Breast epithelium (tissue), 4 donors: ENCODE measurements around the gene OR1I1. TPM values are rescaled to one million over a fixed set of nuclear protein-coding genes. Genes with fewer than 3 reads are reported as not detected.

Experiments
- DNase-seq, 2 donors: peaks; one replicate each; pipeline ENCODE4 v3.0.0-alpha.2; 2019; ENCODE audit warnings: low spot score in 2 of 2
- H3K27ac ChIP-seq, 2 donors: fragments of 200-600 bp; sonication (generic) in 1 of 2; one replicate each; pipeline ENCODE4 v1.5.1; 2016 to 2019; ENCODE audit warnings: mild to moderate bottlenecking in 1 of 2
- H3K27me3 ChIP-seq, 2 donors: fragments of 200-600 bp; sonication (generic) in 1 of 2; one replicate each; pipeline versions ENCODE4 v1.5.1 to v1.6.0; 2017 to 2019; ENCODE audit warnings: control low read depth in 1 of 2, mild to moderate bottlenecking in 1 of 2
- H3K36me3 ChIP-seq: fragments of 200-600 bp; one replicate; pipeline ENCODE4 v1.5.1; 2019
- H3K4me1 ChIP-seq, 2 donors: fragments of 200-600 bp; sonication (generic); one replicate each; pipeline ENCODE4 v1.5.1; 2016 to 2019; ENCODE audit warnings: control low read depth in 1 of 2
- H3K4me3 ChIP-seq, 3 donors: fragments of 200-600 bp; sonication (generic); 1 replicate in 2 of 3; 2 replicates in 1 of 3; pipeline ENCODE4 v1.5.1; 2016 to 2019; ENCODE audit warnings: mild to moderate bottlenecking in 3 of 3, moderate library complexity in 2 of 3
- H3K9me3 ChIP-seq, 2 donors: fragments of 200-600 bp; sonication (generic) in 1 of 2; one replicate each; pipeline ENCODE4 v1.5.1; 2016 to 2019; ENCODE audit warnings: control low read depth in 1 of 2
- POLR2A ChIP-seq: fragments of 450-650 bp; IDR thresholded peaks from one replicate; pipeline ENCODE4 v1.6.1; 2016; ENCODE audit warnings: antibody characterized with exemption, mild to moderate bottlenecking, moderate library complexity
- POLR2AphosphoS5 ChIP-seq, 3 donors: sonication (generic); formaldehyde crosslinking; IDR thresholded peaks; one replicate each; pipeline ENCODE4 v1.6.1; 2017; ENCODE audit warnings: antibody characterized with exemption in 3 of 3
- intact Hi-C: fragments of 100-400 bp; cut with DNase I; formaldehyde crosslinking; loops from one replicate; pipeline ENCODE4 v1.15.1; 2023; ENCODE audit warnings: low total_unique reads
- total RNA-seq, 3 donors: library from RNA; depleted of rRNA; stranded (reverse); fragments of >200 nt; gene quantifications; one replicate each; pipeline ENCODE4 v1.1.0, GENCODE V29; 2016
- TF ChIP-seq, protein P1 (sequence below), 3 donors: fragments of 450-650 bp; IDR thresholded peaks; one replicate each; pipeline ENCODE4 v1.5.1; 2016 to 2017; ENCODE audit warnings: antibody characterized with exemption in 3 of 3, mild to moderate bottlenecking in 3 of 3, moderate library complexity in 3 of 3

Gene OR1I1
- total RNA-seq, 3 donors from 2014 or later = not detected

DNA sequence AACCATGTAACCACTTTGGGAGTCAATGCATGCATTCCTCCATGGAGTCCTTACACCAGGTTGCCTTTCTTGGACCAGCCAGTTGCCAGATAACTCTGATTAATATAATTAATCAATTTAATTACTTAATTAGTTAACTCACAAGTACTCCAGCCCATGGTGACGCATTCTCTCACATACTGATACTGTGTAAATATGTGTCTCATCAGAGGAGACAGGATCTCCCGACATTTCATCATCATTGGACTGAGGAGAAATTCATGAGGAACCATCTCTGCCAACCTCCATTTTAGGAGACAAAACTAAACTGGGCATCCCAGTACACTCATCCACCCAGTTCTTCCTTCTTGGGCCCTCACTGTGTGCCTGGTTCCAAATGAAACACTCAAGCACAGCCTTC is 39.2 kb upstream of the OR1I1 start:
- no peak for DNase-seq
- Histone ChIP-seq H3K27ac (no peak overlapping the region), H3K4me3 (no peak overlapping the region), H3K9me3 (no peaks in the 10 kb centered on the region), H3K36me3 (no peaks in the 10 kb centered on the region), H3K27me3 (no peaks in the 10 kb centered on the region), H3K4me1 (no peaks in the 10 kb centered on the region)
- TF ChIP-seq POLR2AphosphoS5 (IDR thresholded peaks at IDR 0.05) (no peak), POLR2A (no peak)
- TF ChIP-seq, protein P1, sequence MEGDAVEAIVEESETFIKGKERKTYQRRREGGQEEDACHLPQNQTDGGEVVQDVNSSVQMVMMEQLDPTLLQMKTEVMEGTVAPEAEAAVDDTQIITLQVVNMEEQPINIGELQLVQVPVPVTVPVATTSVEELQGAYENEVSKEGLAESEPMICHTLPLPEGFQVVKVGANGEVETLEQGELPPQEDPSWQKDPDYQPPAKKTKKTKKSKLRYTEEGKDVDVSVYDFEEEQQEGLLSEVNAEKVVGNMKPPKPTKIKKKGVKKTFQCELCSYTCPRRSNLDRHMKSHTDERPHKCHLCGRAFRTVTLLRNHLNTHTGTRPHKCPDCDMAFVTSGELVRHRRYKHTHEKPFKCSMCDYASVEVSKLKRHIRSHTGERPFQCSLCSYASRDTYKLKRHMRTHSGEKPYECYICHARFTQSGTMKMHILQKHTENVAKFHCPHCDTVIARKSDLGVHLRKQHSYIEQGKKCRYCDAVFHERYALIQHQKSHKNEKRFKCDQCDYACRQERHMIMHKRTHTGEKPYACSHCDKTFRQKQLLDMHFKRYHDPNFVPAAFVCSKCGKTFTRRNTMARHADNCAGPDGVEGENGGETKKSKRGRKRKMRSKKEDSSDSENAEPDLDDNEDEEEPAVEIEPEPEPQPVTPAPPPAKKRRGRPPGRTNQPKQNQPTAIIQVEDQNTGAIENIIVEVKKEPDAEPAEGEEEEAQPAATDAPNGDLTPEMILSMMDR (IDR thresholded peaks at IDR 0.05) = no peak
- intact Hi-C loops = no loop called here

DNA sequence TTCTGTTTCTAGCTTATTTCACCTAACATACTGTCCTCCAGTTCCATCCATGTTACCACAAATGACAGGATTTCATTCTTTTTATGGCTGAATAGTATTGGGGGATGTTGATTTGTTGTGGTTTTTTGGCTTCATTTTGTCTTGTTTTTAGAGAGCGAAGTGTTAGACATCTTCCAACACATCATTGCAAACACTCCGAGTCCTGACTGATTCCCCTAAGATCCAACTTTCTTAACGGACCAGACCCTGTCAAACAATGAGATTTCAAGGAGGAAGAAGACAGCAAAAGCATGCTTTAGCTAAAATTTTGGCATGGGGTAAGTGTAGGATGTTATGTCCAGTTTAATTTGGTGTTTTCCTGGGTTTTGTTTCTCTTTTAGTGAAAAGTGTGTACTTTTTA is 36.5 kb upstream of the OR1I1 start:
- intact Hi-C loops = no loop called here
- Histone ChIP-seq H3K4me3 (no peak overlapping the region), H3K4me1 (no peaks in the 10 kb centered on the region), H3K27ac (no peak overlapping the region), H3K36me3 (no peaks in the 10 kb centered on the region), H3K9me3 (no peaks in the 10 kb centered on the region), H3K27me3 (no peaks in the 10 kb centered on the region)
- no peak for DNase-seq
- TF ChIP-seq, protein P1 (IDR thresholded peaks at IDR 0.05) = no peak
- no peak for TF ChIP-seq POLR2AphosphoS5 (IDR thresholded peaks at IDR 0.05)
- TF ChIP-seq POLR2A = no peak

DNA sequence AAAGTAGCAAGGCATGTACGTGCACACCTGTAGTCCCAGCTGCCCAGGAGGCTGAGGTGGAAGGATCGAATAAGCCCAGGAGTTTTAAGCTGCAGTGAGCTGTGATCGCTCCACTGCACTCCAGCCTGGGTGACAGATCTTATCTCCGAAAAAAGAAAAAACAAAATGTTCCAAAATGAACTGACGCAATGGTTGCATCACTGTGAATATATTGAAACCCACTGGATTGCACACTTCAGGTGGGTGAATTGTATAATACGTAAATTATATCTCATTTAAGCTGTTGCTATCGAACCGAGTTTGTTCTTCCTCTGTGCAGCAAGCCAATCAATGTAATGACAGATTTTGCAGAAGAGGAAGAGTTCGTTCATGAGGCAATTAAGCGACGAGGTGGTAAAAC is 34.3 kb upstream of the OR1I1 start:
- Histone ChIP-seq H3K9me3 (no peaks in the 10 kb centered on the region), H3K4me3 (no peak overlapping the region), H3K4me1 (no peaks in the 10 kb centered on the region), H3K36me3 (no peaks in the 10 kb centered on the region), H3K27ac (no peak overlapping the region), H3K27me3 (no peaks in the 10 kb centered on the region)
- intact Hi-C loops = no loop called here
- TF ChIP-seq, protein P1 (IDR thresholded peaks at IDR 0.05) = no peak
- no peak for TF ChIP-seq POLR2A
- no peak for TF ChIP-seq POLR2AphosphoS5 (IDR thresholded peaks at IDR 0.05)
- no peak for DNase-seq

DNA sequence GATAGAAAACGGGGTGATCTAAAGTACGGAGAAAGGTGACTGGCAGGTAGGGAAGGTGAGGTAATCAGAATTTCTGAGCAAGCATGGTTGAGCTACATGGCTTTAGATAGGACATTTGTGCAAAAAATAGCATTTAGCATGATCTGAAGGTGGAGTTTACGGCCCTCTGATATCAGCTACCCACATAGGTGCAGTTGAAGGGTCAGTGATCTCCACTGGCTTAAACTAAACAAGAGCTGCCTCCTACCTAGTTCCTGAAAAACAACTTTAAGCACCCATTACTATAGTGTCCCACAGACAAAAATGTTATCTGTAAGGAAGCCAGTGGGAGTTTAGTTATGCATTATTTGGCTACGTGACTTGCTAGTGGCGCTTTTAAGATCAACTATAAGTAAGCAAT is 33.9 kb upstream of the OR1I1 start:
- H3K4me1 ChIP-seq = no peaks in the 10 kb centered on the region
- TF ChIP-seq POLR2A (no peak), POLR2AphosphoS5 (IDR thresholded peaks at IDR 0.05) (no peak)
- TF ChIP-seq, protein P1 (IDR thresholded peaks at IDR 0.05) = no peak

DNA sequence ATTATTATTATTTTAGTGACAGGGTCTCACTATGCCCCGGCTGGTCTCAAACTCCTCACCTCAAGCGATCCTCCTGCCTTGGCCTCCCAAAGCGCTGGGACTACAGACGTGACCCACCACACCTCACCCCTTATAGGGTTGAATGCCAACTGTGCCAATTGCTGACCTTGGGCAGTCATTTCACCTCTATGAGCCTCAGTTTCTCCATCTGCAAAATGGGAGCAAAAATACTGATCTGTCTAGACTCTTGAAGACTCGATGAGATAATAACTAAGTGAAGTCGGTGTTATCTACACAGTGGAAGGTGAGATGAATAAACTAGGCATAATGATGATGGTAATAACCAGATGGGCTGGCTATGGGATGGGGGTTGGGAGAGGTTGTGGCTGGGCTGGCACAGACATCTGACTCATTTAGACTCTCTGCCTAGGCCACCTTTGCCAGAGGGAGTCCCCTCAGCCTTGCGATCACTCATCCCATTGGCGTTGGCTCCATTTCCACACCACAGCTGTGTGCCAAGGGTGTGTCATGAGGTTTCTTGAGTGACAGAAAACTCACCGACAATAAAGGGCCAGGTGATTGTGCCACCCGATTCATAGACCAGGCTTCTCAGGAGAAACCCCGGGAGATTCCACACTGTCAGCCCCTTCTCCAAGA is 33.0 kb upstream of the OR1I1 start, which contains the start of gene CASP14:
TSS of gene CASP14 (plus strand) at position 596 of the 657 bp plus-strand sequence. CDS start 2,772 bp downstream, outside the sequence.
- H3K27me3 ChIP-seq = no peaks in the 10 kb centered on the region
- H3K4me1 ChIP-seq = no peaks in the 10 kb centered on the region
- intact Hi-C loops = no loop called here
- H3K4me3 ChIP-seq = no peak within 1 kb of the TSS
- no peaks in the 10 kb centered on the region for H3K36me3 ChIP-seq
- no peaks in the 10 kb centered on the region for H3K9me3 ChIP-seq
- DNase-seq = no peak
- TF ChIP-seq POLR2AphosphoS5 (IDR thresholded peaks at IDR 0.05) (no peak), POLR2A (no peak)
- TF ChIP-seq, protein P1 (IDR thresholded peaks at IDR 0.05) = no peak
- H3K27ac ChIP-seq = no peak within 1 kb of the TSS

More for the DNA sequence above, 33.9 kb upstream of the OR1I1 start:
- intact Hi-C loops = no loop called here
- no peaks in the 10 kb centered on the region for H3K9me3 ChIP-seq
- DNase-seq = no peak
- H3K4me3 ChIP-seq = no peak overlapping the region
- no peaks in the 10 kb centered on the region for H3K36me3 ChIP-seq
- H3K27me3 ChIP-seq = no peaks in the 10 kb centered on the region
- H3K27ac ChIP-seq = no peak overlapping the region
